Measurements from ENCODE around the gene UBAC2. TPM values are rescaled to one million over a fixed set of nuclear protein-coding genes. Genes with fewer than 3 reads are reported as not detected.
"Not testable (repeated sequence)": the region's sequence is repeated elsewhere in the genome, so short reads cannot be mapped to it uniquely, and the experiment has no call there.

Gene UBAC2
- total and polyA plus RNA-seq, 7 donors = 31.8 to 73.9 (median 47.6) TPM

DNA sequence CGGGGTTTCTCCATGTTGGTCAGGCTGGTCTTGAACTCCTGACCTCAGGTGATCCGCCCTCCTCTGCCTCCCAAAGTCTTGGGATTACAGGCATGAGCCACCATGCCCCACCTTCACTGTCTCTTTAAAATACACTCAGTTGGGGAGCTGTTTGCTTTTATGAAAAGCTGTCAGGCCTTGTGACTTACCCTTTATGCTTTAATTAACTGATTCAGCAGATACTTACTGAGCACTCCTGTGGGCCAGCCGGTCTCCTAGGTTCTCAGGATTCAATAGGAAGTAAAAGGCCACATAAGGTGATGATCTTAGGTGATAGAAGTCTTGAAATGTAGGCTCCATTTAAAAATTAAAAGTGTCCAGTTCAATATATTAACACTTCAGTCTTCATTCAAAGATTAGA lies 7.5 kb downstream of the UBAC2 start:
- H3K36me3 ChIP-seq = no peaks in the 10 kb centered on the region
- DNase-seq = no peak
- H3K4me3 ChIP-seq = no peak overlapping the region
- no peaks in the 10 kb centered on the region for H3K9me3 ChIP-seq
- TF ChIP-seq POLR2A (IDR thresholded peaks at IDR 0.05) = no peak
- TF ChIP-seq, protein P1, sequence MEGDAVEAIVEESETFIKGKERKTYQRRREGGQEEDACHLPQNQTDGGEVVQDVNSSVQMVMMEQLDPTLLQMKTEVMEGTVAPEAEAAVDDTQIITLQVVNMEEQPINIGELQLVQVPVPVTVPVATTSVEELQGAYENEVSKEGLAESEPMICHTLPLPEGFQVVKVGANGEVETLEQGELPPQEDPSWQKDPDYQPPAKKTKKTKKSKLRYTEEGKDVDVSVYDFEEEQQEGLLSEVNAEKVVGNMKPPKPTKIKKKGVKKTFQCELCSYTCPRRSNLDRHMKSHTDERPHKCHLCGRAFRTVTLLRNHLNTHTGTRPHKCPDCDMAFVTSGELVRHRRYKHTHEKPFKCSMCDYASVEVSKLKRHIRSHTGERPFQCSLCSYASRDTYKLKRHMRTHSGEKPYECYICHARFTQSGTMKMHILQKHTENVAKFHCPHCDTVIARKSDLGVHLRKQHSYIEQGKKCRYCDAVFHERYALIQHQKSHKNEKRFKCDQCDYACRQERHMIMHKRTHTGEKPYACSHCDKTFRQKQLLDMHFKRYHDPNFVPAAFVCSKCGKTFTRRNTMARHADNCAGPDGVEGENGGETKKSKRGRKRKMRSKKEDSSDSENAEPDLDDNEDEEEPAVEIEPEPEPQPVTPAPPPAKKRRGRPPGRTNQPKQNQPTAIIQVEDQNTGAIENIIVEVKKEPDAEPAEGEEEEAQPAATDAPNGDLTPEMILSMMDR (IDR thresholded peaks at IDR 0.05) = no peak
- no peak for TF ChIP-seq EP300 (IDR thresholded peaks at IDR 0.05)
- no peak overlapping the region for H3K27ac ChIP-seq
- H3K4me1 ChIP-seq = peaks cover 0 to 11% (median 0%) of the 10 kb centered on the region in 4 donors
- no peaks in the 10 kb centered on the region for H3K27me3 ChIP-seq
- intact Hi-C loops (cut with DNase I) = no loop called here
- 89 to 92% methylated on average over 3 of the region's 3 CpGs for WGBS, 2 donors

DNA sequence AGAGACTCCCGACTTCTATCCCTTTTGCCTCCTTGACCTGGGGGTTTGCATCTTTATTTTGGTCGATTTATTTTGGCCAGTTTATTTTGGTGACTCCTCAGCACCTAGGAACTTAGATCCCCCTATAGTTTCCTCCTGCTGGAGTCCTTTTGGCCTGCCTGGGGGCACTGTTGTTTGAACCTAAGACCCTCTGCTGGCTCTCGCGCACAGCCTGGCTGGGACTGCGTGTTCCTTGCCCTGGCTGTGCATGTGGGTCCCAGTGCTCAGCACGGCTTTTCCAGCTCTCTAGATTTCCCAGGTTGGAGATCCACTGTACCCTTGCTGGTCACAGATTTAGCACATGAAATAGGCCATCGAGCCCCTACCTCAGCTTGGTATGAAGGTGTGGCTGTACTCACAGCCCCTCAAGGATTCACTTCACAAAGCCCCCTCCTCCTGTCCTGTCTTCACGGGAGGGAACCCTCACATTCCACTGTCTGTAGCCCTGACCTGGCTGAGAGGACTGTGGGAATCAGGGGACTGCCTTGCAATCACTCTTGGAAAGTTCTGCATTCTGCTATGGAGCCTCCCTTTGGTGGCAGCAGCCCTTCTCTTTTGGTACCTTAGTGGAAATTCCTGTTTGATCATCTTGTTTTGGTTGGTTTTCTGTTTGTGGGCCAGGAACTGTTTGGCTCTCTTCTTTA lies 8.3 kb downstream of the UBAC2 start:
- peaks cover 0 to 3% (median 0%) of the 10 kb centered on the region in 4 donors for H3K4me1 ChIP-seq
- WGBS, 2 donors = 86 to 92% methylated on average over 8 of the region's 8 CpGs

DNA sequence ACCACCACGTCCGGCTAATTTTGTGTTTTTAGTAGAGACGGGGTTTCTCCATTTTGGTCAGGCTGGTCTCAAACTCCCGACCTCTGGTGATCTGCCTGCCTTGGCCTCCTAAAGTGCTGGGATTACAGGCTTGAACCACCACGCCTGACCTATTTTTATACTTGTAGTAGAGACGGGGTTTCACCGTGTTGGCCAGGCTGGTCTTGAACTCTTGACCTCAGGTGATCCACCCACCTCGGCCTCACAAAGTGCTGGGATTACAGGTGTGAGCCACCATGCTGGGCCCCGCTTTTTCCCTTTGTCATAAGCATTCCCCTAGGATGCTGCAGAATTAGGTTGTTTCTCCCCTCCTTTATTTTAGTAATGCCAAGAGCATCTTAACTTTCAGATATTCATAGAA lies 10.0 kb downstream of the UBAC2 start:
- H3K9me3 ChIP-seq; H3K27me3 ChIP-seq; DNase-seq; H3K4me3 ChIP-seq; H3K4me1 ChIP-seq; intact Hi-C loops (cut with DNase I); H3K27ac ChIP-seq; H3K36me3 ChIP-seq: not testable (repeated sequence)
- 90 to 93% methylated on average over 9 of the region's 9 CpGs for WGBS, 2 donors

More for the DNA sequence above, 8.3 kb downstream of the UBAC2 start:
- Histone ChIP-seq H3K27me3 (no peaks in the 10 kb centered on the region), H3K9me3 (no peaks in the 10 kb centered on the region), H3K4me3 (no peak overlapping the region), H3K36me3 (no peaks in the 10 kb centered on the region), H3K27ac (no peak overlapping the region)
- no peak for DNase-seq
- intact Hi-C loops (cut with DNase I) = no loop called here
- TF ChIP-seq, protein P1 (IDR thresholded peaks at IDR 0.05) = no peak
- no peak for TF ChIP-seq POLR2A (IDR thresholded peaks at IDR 0.05)
- no peak for TF ChIP-seq POLR2AphosphoS5 (IDR thresholded peaks at IDR 0.05)
- no peak for TF ChIP-seq EP300 (IDR thresholded peaks at IDR 0.05)

DNA sequence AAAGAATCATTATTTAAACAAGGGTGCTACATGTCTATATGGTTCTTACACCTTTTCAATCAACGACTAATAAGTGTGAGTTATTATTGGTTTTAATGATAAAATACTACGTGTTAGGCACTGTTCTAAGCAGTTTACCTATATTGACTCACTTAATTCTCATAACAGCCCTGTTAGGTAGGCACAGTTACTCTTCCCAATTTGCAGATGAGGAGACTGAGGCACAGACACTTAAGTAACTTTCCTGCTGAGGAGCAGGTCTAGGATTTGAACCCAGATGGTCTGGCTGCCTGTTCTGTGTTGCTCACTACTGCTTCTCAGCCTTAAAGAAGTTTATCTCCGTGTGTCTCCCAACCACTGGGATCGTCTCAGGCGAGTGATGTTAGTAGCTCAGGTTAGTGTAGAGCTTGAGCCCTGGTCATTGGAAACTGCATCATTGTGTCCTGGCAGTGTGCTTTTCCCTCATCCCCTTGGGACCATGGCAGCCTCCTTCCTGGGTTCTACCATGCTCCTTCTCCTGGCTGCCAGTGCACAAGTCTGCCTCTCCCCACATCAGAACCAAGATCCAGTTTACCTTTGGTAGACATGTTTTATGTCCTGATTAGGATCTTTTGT lies 10.9 kb downstream of the UBAC2 start:
- 97% methylated on average over 5 of the region's 5 CpGs for WGBS, 2 donors
- no peaks in the 10 kb centered on the region for H3K9me3 ChIP-seq
- intact Hi-C loops (cut with DNase I) = no loop called here

GRCh38 chr13:99214232-99214631 lies 13.6 kb downstream of the UBAC2 start:
- Histone ChIP-seq H3K36me3 (no peaks in the 10 kb centered on the region), H3K9me3 (no peaks in the 10 kb centered on the region), H3K4me3 (no peak overlapping the region), H3K4me1 (peaks cover 0 to 33% (median 23%) of the 10 kb centered on the region in 4 donors), H3K27me3 (no peaks in the 10 kb centered on the region), H3K27ac (no peak overlapping the region)
- TF ChIP-seq POLR2AphosphoS5 (IDR thresholded peaks at IDR 0.05) = no peak
- no peak for TF ChIP-seq POLR2A (IDR thresholded peaks at IDR 0.05)
- TF ChIP-seq, protein P1 (IDR thresholded peaks at IDR 0.05) = no peak
- no peak for TF ChIP-seq EP300 (IDR thresholded peaks at IDR 0.05)
- intact Hi-C loops (cut with DNase I) = no loop called here
- WGBS, 2 donors = 54 to 82% methylated on average over 7 of the region's 7 CpGs
- no peak for DNase-seq

More for the DNA sequence above, 10.9 kb downstream of the UBAC2 start:
- TF ChIP-seq EP300 (IDR thresholded peaks at IDR 0.05) (no peak), POLR2A (IDR thresholded peaks at IDR 0.05) (no peak), POLR2AphosphoS5 (IDR thresholded peaks at IDR 0.05) (no peak)
- TF ChIP-seq, protein P1 (IDR thresholded peaks at IDR 0.05) = no peak
- Histone ChIP-seq H3K4me3 (no peak overlapping the region), H3K27ac (no peak overlapping the region), H3K36me3 (no peaks in the 10 kb centered on the region), H3K4me1 (peaks cover 0 to 9% (median 3%) of the 10 kb centered on the region in 4 donors), H3K27me3 (no peaks in the 10 kb centered on the region)
- DNase-seq = no peak

Data from sigmoid colon (tissue), 7 donors.